GM18907 (cell line): ENCODE results near the gene SETD9.

Experiments
- ATAC-seq: cut with Tn5 transposase; IDR thresholded peaks from one replicate; pipeline ENCODE4 v1.9.1; 2021; ENCODE audit warnings: mild to moderate bottlenecking, moderate library complexity; ENCODE audit not compliant: unreplicated experiment

The SETD9 gene

GRCh38 chr5:56909294-56910209 lies at the start of gene SETD9:
TSS of gene SETD9 (plus strand) at chr5:56909596. CDS start at chr5:56909646, 50 bp downstream.
- ATAC-seq, result peak; percentile 94

- no peak for ATAC-seq
These were observed 47.4 kb upstream of the SETD9 start for GRCh38 chr5:56861893-56862485.

- no peak for ATAC-seq
These were observed 46.5 kb upstream of the SETD9 start for GRCh38 chr5:56862909-56863308.

- no peak for ATAC-seq
These were observed 37.6 kb upstream of the SETD9 start for GRCh38 chr5:56871777-56872176.

- ATAC-seq, result no peak
These were observed 36.3 kb upstream of the SETD9 start for GRCh38 chr5:56873056-56873455.

- no peak for ATAC-seq
These were observed 33.1 kb upstream of the SETD9 start for GRCh38 chr5:56876327-56876726.

- no peak for ATAC-seq
These were observed 27.8 kb upstream of the SETD9 start for GRCh38 chr5:56881571-56881970.

- no peak for ATAC-seq
These were observed 16.0 kb upstream of the SETD9 start for GRCh38 chr5:56893251-56893951.

GRCh38 chr5:56896763-56897162 lies 12.6 kb upstream of the SETD9 start:
- ATAC-seq, result no peak

- ATAC-seq, result no peak
These were observed 11.2 kb upstream of the SETD9 start for GRCh38 chr5:56898213-56898612.

- no peak for ATAC-seq
These were observed 9.0 kb upstream of the SETD9 start for GRCh38 chr5:56900395-56900794.

GRCh38 chr5:56900858-56901578 lies 8.4 kb upstream of the SETD9 start:
- no peak for ATAC-seq

GRCh38 chr5:56908942-56909293 lies 478 bp upstream of the SETD9 start:
- ATAC-seq, result no peak

GRCh38 chr5:56910210-56910965 lies 992 bp downstream of the SETD9 start:
- ATAC-seq, result peak; percentile 34

GRCh38 chr5:56913766-56914165 lies 4.4 kb downstream of the SETD9 start:
- ATAC-seq, result no peak

- ATAC-seq, result no peak
These were observed 5.3 kb downstream of the SETD9 start for GRCh38 chr5:56914678-56915077.

GRCh38 chr5:56917534-56917933 lies 8.1 kb downstream of the SETD9 start:
- ATAC-seq, result no peak

GRCh38 chr5:56918054-56918453 lies 8.7 kb downstream of the SETD9 start:
- no peak for ATAC-seq

GRCh38 chr5:56919942-56920662 lies 10.7 kb downstream of the SETD9 start:
- ATAC-seq, result no peak

- ATAC-seq, result no peak
These were observed 13.5 kb downstream of the SETD9 start for GRCh38 chr5:56922922-56923321.
